B cell (primary cell): ENCODE data around the gene GABRB2.

Source experiments
- CTCF ChIP-seq: fragments of 200-600 bp; IDR thresholded peaks from one replicate; pipeline ENCODE4 v1.8.0; 2022; ENCODE audit warnings: antibody characterized with exemption, mild to moderate bottlenecking
- EZH2 ChIP-seq: IDR thresholded peaks from 2 replicates; pipeline ENCODE4 v1.6.1; 2012; ENCODE audit warnings: borderline replicate concordance, low read depth, mild to moderate bottlenecking, moderate library complexity, low read length; ENCODE audit not compliant: insufficient read depth, poor library complexity, severe bottlenecking

- TF ChIP-seq EZH2 (no peak), CTCF (no peak)
These were observed 267.5 kb downstream of the GABRB2 start for GRCh38 chr5:161278739-161279660.
